ENCODE measurements around the gene KCNIP4. TPM values are rescaled to one million over a fixed set of nuclear protein-coding genes. Genes with fewer than 3 reads are reported as not detected.
"Not testable (repeated sequence)": the region's sequence is repeated elsewhere in the genome, so short reads cannot be mapped to it uniquely, and the experiment has no call there.

The KCNIP4 gene
- 1 to 10 TPM in 2 of 4 donors, not detected in 2; 1.3 to 3.7 TPM for polyA plus RNA-seq
- long read RNA-seq, donor 1 = 0 reads
- long read RNA-seq, donor 2, partial matches to known transcripts = 0 of 1 reads
- long read RNA-seq, donor 2, other reads (novel, unspliced or antisense) = 0 of 1 reads
- long read RNA-seq, donor 3 = 0 reads
- long read RNA-seq, donor 4 = 0 reads
- long read RNA-seq, donor 5 = 0 reads
- long read RNA-seq, donor 6 = 0 reads
- long read RNA-seq, donor 7 = 0 reads
- long read RNA-seq, donor 8 = 0 reads
- long read RNA-seq, donor 9 = 0 reads
- long read RNA-seq, donor 10, partial matches to known transcripts = 0 of 2 reads
- long read RNA-seq, donor 10, other reads (novel, unspliced or antisense) = 0 of 2 reads

DNA sequence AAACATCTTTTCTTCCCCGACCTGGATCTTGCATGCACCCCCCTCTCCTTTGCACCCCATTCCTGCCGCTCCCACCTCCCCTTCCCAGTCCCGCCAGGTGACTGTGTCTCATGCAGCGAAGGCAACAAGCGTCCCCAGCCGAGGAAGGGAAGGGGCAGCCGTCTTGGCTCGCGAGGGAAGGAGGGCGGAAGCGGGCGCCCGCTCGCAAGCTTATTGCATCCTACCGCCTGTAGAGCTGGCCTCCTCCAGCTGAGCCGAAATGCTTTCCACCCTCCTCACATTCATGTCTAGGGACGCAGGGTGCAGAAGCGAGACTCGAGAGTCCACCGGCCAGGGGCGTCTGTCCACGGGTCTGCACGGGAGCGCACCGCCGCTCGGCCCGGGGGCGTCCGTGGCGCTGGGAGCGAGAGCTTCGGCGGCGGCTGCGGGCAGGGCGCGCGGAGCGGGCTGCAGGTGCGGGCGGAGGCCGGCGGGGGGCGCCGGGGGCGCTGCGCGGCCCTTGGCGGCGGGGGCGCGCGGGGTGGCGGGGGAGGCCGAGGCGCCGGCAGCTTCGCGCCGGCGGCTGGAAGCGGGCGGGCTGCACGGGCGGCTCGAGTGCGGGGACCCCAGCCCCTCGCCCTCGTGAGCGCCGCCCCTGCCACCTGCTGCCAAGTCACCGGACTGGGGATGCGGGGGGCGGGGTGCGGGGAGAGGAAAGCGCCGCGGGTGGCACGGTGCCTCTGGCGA is at the start of gene KCNIP4:
Gene KCNIP4 (minus strand): TSS at position 426 of the 726 bp plus-strand sequence.
- peak within 1 kb of the TSS in 2 of 3 donors; percentile 18 to 36 for H3K4me3 ChIP-seq (ENCODE audit: low read depth in 1 of 3, low read length in 3 of 3)
- H3K27ac ChIP-seq (ENCODE audit: low read depth in 1 of 3, low read length in 2 of 3) = no peak within 1 kb of the TSS
- peaks cover 0 to 32% (median 2%) of the 10 kb centered on the region in 3 donors for H3K27me3 ChIP-seq (ENCODE audit: control insufficient read depth in 3 of 3, insufficient read depth in 3 of 3, low read length in 3 of 3)
- H3K36me3 ChIP-seq (ENCODE audit: control insufficient read depth in 3 of 3, insufficient read depth in 2 of 3, low read depth in 1 of 3, low read length in 3 of 3) = no peaks in the 10 kb centered on the region
- FAIRE-seq (no peak), DNase-seq (peak in 1 of 2 donors; percentile 16)
- WGBS, 3 donors = 2 to 4% (median 3%) methylated on average over 47 to 81 of the region's 81 CpGs
- H3K4me1 ChIP-seq (ENCODE audit: control insufficient read depth in 3 of 3, insufficient read depth in 2 of 3, low read depth in 1 of 3, low read length in 2 of 3) = no peaks in the 10 kb centered on the region
- no peaks in the 10 kb centered on the region for H3K9me3 ChIP-seq (ENCODE audit: control insufficient read depth in 2 of 2, insufficient read depth in 1 of 2, low read depth in 1 of 2, low read length in 1 of 2)

DNA sequence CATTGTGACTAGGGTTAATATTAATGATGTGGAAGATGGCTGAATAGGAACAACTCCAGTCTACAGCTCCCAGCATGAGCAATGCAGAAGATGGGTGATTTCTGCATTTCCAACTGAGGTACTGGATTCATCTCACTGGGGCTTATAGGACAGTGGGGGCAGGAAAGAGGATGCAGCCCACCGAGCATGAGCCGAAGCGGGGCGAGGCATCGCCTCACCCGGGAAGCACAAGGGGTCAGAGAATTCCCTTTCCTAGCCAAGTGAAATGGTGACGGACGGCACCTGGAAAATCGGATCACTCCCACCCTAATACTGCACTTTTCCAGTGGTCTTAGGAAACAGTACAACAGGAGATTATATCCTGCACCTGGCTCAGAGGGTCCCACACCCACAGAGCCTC is 48.0 kb upstream of the KCNIP4 start:
- 90 to 95% (median 94%) methylated on average over 9 of the region's 9 CpGs for WGBS, 3 donors
- H3K4me1 ChIP-seq (ENCODE audit: control insufficient read depth in 3 of 3, insufficient read depth in 2 of 3, low read depth in 1 of 3, low read length in 2 of 3); H3K27ac ChIP-seq (ENCODE audit: low read depth in 1 of 3, low read length in 2 of 3); H3K36me3 ChIP-seq (ENCODE audit: control insufficient read depth in 3 of 3, insufficient read depth in 2 of 3, low read depth in 1 of 3, low read length in 3 of 3); H3K27me3 ChIP-seq (ENCODE audit: control insufficient read depth in 3 of 3, insufficient read depth in 3 of 3, low read length in 3 of 3); FAIRE-seq; DNase-seq; H3K4me3 ChIP-seq (ENCODE audit: low read depth in 1 of 3, low read length in 3 of 3); H3K9me3 ChIP-seq (ENCODE audit: control insufficient read depth in 2 of 2, insufficient read depth in 1 of 2, low read depth in 1 of 2, low read length in 1 of 2): not testable (repeated sequence)

DNA sequence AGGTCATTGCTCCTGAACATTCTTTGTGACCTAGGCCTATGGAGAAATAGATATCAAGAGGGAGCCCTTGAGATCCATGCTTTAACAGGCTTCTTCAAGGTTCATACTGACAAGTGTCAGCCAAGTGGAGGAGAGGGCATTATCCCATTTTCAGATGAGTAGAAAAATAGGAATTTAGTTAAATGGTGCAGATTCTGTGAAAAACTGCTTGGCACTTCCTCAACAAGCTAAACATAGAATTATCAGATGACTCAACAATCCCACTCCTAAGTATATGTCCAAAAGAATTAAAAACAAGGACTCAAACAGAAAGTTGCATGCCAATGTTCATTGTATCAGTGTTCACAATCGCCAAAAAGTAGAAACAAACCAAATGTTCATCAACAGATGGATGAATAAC is 43.8 kb upstream of the KCNIP4 start:
- Histone ChIP-seq H3K4me1 (ENCODE audit: control insufficient read depth in 3 of 3, insufficient read depth in 2 of 3, low read depth in 1 of 3, low read length in 2 of 3) (no peaks in the 10 kb centered on the region), H3K27ac (ENCODE audit: low read depth in 1 of 3, low read length in 2 of 3) (no peak overlapping the region), H3K9me3 (ENCODE audit: control insufficient read depth in 2 of 2, insufficient read depth in 1 of 2, low read depth in 1 of 2, low read length in 1 of 2) (no peaks in the 10 kb centered on the region), H3K4me3 (ENCODE audit: low read depth in 1 of 3, low read length in 3 of 3) (no peak overlapping the region), H3K27me3 (ENCODE audit: control insufficient read depth in 3 of 3, insufficient read depth in 3 of 3, low read length in 3 of 3) (no peaks in the 10 kb centered on the region), H3K36me3 (ENCODE audit: control insufficient read depth in 3 of 3, insufficient read depth in 2 of 3, low read depth in 1 of 3, low read length in 3 of 3) (no peaks in the 10 kb centered on the region)
- DNase-seq (no peak), FAIRE-seq (no peak)
- 63 to 78% (median 72%) methylated on average over 1 of the region's 1 CpG for WGBS, 3 donors

GRCh38 chr4:21991562-21991961 is 43.0 kb upstream of the KCNIP4 start:
- Histone ChIP-seq H3K9me3 (ENCODE audit: control insufficient read depth in 2 of 2, insufficient read depth in 1 of 2, low read depth in 1 of 2, low read length in 1 of 2) (no peaks in the 10 kb centered on the region), H3K4me1 (ENCODE audit: control insufficient read depth in 3 of 3, insufficient read depth in 2 of 3, low read depth in 1 of 3, low read length in 2 of 3) (no peaks in the 10 kb centered on the region), H3K4me3 (ENCODE audit: low read depth in 1 of 3, low read length in 3 of 3) (no peak overlapping the region), H3K36me3 (ENCODE audit: control insufficient read depth in 3 of 3, insufficient read depth in 2 of 3, low read depth in 1 of 3, low read length in 3 of 3) (no peaks in the 10 kb centered on the region), H3K27me3 (ENCODE audit: control insufficient read depth in 3 of 3, insufficient read depth in 3 of 3, low read length in 3 of 3) (no peaks in the 10 kb centered on the region), H3K27ac (ENCODE audit: low read depth in 1 of 3, low read length in 2 of 3) (no peak overlapping the region)
- FAIRE-seq (no peak), DNase-seq (no peak)
- 64 to 67% (median 64%) methylated on average over 1 of the region's 1 CpG for WGBS, 3 donors

DNA sequence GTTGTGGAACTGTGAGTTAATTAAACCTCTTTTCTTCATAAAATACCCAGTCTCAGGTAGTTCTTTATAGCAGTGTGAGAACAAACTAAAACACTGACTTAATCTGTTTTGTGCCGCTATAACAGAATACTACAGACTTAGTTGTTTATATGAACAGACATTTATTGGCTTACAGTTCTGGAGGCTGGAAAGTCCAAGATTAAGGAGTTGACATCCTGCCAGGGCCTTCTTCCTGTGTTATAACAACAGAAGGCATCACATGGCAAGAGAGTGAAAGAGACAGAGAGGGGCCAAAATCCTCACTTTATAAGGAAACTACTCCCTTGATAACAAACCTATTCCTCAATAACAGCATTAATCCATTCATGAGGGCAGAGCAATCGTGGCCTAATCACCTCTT is 42.5 kb upstream of the KCNIP4 start:
- H3K4me1 ChIP-seq (ENCODE audit: control insufficient read depth in 3 of 3, insufficient read depth in 2 of 3, low read depth in 1 of 3, low read length in 2 of 3) = no peaks in the 10 kb centered on the region
- no peaks in the 10 kb centered on the region for H3K27me3 ChIP-seq (ENCODE audit: control insufficient read depth in 3 of 3, insufficient read depth in 3 of 3, low read length in 3 of 3)
- H3K36me3 ChIP-seq (ENCODE audit: control insufficient read depth in 3 of 3, insufficient read depth in 2 of 3, low read depth in 1 of 3, low read length in 3 of 3) = no peaks in the 10 kb centered on the region
- WGBS, 3 donors = 47 to 56% (median 53%) methylated on average over 2 of the region's 2 CpGs
- DNase-seq = no peak
- no peak overlapping the region for H3K4me3 ChIP-seq (ENCODE audit: low read depth in 1 of 3, low read length in 3 of 3)
- no peaks in the 10 kb centered on the region for H3K9me3 ChIP-seq (ENCODE audit: control insufficient read depth in 2 of 2, insufficient read depth in 1 of 2, low read depth in 1 of 2, low read length in 1 of 2)
- FAIRE-seq = no peak
- H3K27ac ChIP-seq (ENCODE audit: low read depth in 1 of 3, low read length in 2 of 3) = no peak overlapping the region

GRCh38 chr4:21989351-21989750 is 40.8 kb upstream of the KCNIP4 start:
- no peak for FAIRE-seq
- Histone ChIP-seq H3K4me1 (ENCODE audit: control insufficient read depth in 3 of 3, insufficient read depth in 2 of 3, low read depth in 1 of 3, low read length in 2 of 3) (no peaks in the 10 kb centered on the region), H3K4me3 (ENCODE audit: low read depth in 1 of 3, low read length in 3 of 3) (no peak overlapping the region), H3K9me3 (ENCODE audit: control insufficient read depth in 2 of 2, insufficient read depth in 1 of 2, low read depth in 1 of 2, low read length in 1 of 2) (no peaks in the 10 kb centered on the region), H3K36me3 (ENCODE audit: control insufficient read depth in 3 of 3, insufficient read depth in 2 of 3, low read depth in 1 of 3, low read length in 3 of 3) (no peaks in the 10 kb centered on the region), H3K27me3 (ENCODE audit: control insufficient read depth in 3 of 3, insufficient read depth in 3 of 3, low read length in 3 of 3) (no peaks in the 10 kb centered on the region), H3K27ac (ENCODE audit: low read depth in 1 of 3, low read length in 2 of 3) (no peak overlapping the region)
- DNase-seq = no peak
- 25 to 29% (median 25%) methylated on average over 1 of the region's 1 CpG for whole genome bisulfite sequencing, 3 donors

DNA sequence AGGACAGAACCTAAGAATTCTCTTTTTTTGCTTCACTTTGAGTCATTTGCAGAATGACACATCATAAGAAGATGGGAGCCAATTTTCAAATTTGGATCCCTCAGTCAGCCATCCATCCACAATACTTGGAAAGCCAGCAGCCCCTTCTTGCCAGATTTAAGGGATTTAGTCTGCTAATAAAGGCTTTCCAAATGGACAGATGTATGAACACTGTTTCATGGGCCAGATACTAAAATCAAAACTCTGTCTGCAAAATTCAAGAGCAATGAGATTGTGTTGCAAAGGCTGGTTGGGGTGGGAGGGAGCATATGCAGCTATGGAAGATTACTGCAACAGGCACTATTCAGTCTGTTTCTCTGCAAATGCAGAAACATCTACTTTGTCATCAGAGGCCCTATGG is 37.7 kb upstream of the KCNIP4 start:
- no peaks in the 10 kb centered on the region for H3K36me3 ChIP-seq (ENCODE audit: control insufficient read depth in 3 of 3, insufficient read depth in 2 of 3, low read depth in 1 of 3, low read length in 3 of 3)
- DNase-seq = no peak
- FAIRE-seq = no peak

GRCh38 chr4:21982087-21982486 is 33.5 kb upstream of the KCNIP4 start:
- WGBS, 3 donors = 58 to 72% (median 68%) methylated on average over 1 of the region's 1 CpG
- Histone ChIP-seq H3K27me3 (ENCODE audit: control insufficient read depth in 3 of 3, insufficient read depth in 3 of 3, low read length in 3 of 3) (no peaks in the 10 kb centered on the region), H3K36me3 (ENCODE audit: control insufficient read depth in 3 of 3, insufficient read depth in 2 of 3, low read depth in 1 of 3, low read length in 3 of 3) (no peaks in the 10 kb centered on the region), H3K27ac (ENCODE audit: low read depth in 1 of 3, low read length in 2 of 3) (no peak overlapping the region), H3K4me1 (ENCODE audit: control insufficient read depth in 3 of 3, insufficient read depth in 2 of 3, low read depth in 1 of 3, low read length in 2 of 3) (no peaks in the 10 kb centered on the region), H3K9me3 (ENCODE audit: control insufficient read depth in 2 of 2, insufficient read depth in 1 of 2, low read depth in 1 of 2, low read length in 1 of 2) (no peaks in the 10 kb centered on the region), H3K4me3 (ENCODE audit: low read depth in 1 of 3, low read length in 3 of 3) (no peak overlapping the region)
- FAIRE-seq (no peak), DNase-seq (no peak)

More for the DNA sequence above, 37.7 kb upstream of the KCNIP4 start:
- H3K27ac ChIP-seq (ENCODE audit: low read depth in 1 of 3, low read length in 2 of 3) = no peak overlapping the region
- no peaks in the 10 kb centered on the region for H3K27me3 ChIP-seq (ENCODE audit: control insufficient read depth in 3 of 3, insufficient read depth in 3 of 3, low read length in 3 of 3)
- no peak overlapping the region for H3K4me3 ChIP-seq (ENCODE audit: low read depth in 1 of 3, low read length in 3 of 3)
- H3K4me1 ChIP-seq (ENCODE audit: control insufficient read depth in 3 of 3, insufficient read depth in 2 of 3, low read depth in 1 of 3, low read length in 2 of 3) = no peaks in the 10 kb centered on the region
- no peaks in the 10 kb centered on the region for H3K9me3 ChIP-seq (ENCODE audit: control insufficient read depth in 2 of 2, insufficient read depth in 1 of 2, low read depth in 1 of 2, low read length in 1 of 2)
